CD14-positive monocyte (primary cell): ENCODE measurements around the gene PHLDB3. TPM values are rescaled to one million over a fixed set of nuclear protein-coding genes. Genes with fewer than 3 reads are reported as not detected.

Experiments
- DNase-seq, 3 donors: peaks; one replicate each; pipeline ENCODE4 v3.0.0-alpha.2; 2011 to 2022
- H2AFZ ChIP-seq: 2 replicates; pipeline ENCODE4 v1.6.0; 2012; ENCODE audit warnings: mild to moderate bottlenecking, low read depth, low read length, inconsistent platforms; ENCODE audit not compliant: insufficient read depth, poor library complexity, severe bottlenecking
- H3K27ac ChIP-seq, 2 donors: 1 replicate in 1 of 2; 2 replicates in 1 of 2; pipeline ENCODE4 v1.5.1; 2012 to 2013; ENCODE audit warnings: low read length in 2 of 2, control low read depth in 1 of 2, inconsistent platforms in 1 of 2, low read depth in 1 of 2, mild to moderate bottlenecking in 1 of 2
- H3K27me3 ChIP-seq, 2 donors: one replicate each; pipeline versions ENCODE4 v1.6.0 to v1.6.1; 2011 to 2013; ENCODE audit warnings: low read length in 2 of 2; ENCODE audit not compliant: control insufficient read depth in 2 of 2, insufficient read depth in 2 of 2
- H3K36me3 ChIP-seq, 2 donors: replicated peaks in 1 of 2; 1 replicate in 1 of 2; 2 replicates in 1 of 2; pipeline versions ENCODE4 v1.5.1 to v1.6.1; 2012 to 2013; ENCODE audit warnings: low read length in 2 of 2, control low read depth in 1 of 2, inconsistent platforms in 1 of 2, mild to moderate bottlenecking in 1 of 2; ENCODE audit not compliant: insufficient read depth in 2 of 2, control insufficient read depth in 1 of 2
- H3K4me1 ChIP-seq, 2 donors: 1 replicate in 1 of 2; 2 replicates in 1 of 2; pipeline versions ENCODE4 v1.5.1 to v1.6.1; 2012 to 2013; ENCODE audit warnings: low read length in 2 of 2, control low read depth in 1 of 2, inconsistent platforms in 1 of 2, mild to moderate bottlenecking in 1 of 2, moderate library complexity in 1 of 2; ENCODE audit not compliant: insufficient read depth in 2 of 2, control insufficient read depth in 1 of 2
- H3K4me2 ChIP-seq: replicated peaks from 2 replicates; pipeline ENCODE3; 2012; ENCODE audit warnings: low read length, moderate library complexity, mild to moderate bottlenecking; ENCODE audit not compliant: poor library complexity, severe bottlenecking; ENCODE audit errors: extremely low read depth
- H3K4me3 ChIP-seq, 3 experiments: fragments of 200-600 bp in 1 of 3; sonication (generic) in 1 of 3; replicated peaks in 1 of 3; 1 replicate in 2 of 3; 2 replicates in 1 of 3; pipeline ENCODE4 v1.5.1; 2011 to 2013; ENCODE audit warnings: low read length in 3 of 3, mild to moderate bottlenecking in 3 of 3, control low read depth in 2 of 3, low read depth in 2 of 3, inconsistent platforms in 1 of 3, moderate library complexity in 1 of 3
- H3K79me2 ChIP-seq: 2 replicates; pipeline ENCODE4 v1.6.0; 2012; ENCODE audit warnings: mild to moderate bottlenecking, control low read depth, inconsistent platforms, low read length, moderate library complexity; ENCODE audit not compliant: insufficient read depth
- H3K9ac ChIP-seq: 2 replicates; pipeline ENCODE4 v1.6.0; 2017; ENCODE audit warnings: low read length, mild to moderate bottlenecking; ENCODE audit not compliant: insufficient read depth, poor library complexity, severe bottlenecking
- H3K9me3 ChIP-seq, 2 donors: replicated peaks in 1 of 2; 1 replicate in 1 of 2; 2 replicates in 1 of 2; pipeline versions ENCODE4 v1.5.1 to v1.6.1; 2012 to 2013; ENCODE audit warnings: low read length in 2 of 2, control low read depth in 1 of 2; ENCODE audit not compliant: control insufficient read depth in 1 of 2, insufficient read depth in 1 of 2
- H4K20me1 ChIP-seq: 2 replicates; pipeline ENCODE4 v1.6.0; 2012; ENCODE audit warnings: mild to moderate bottlenecking, low read length, control low read depth, moderate library complexity; ENCODE audit not compliant: insufficient read depth
- H3K27ac Mint-ChIP-seq, 7 donors: one replicate each; pipeline ENCODE4 v1.8.0; 2020; ENCODE audit warnings: mild to moderate bottlenecking in 7 of 7, mixed read lengths in 7 of 7, moderate library complexity in 6 of 7, inconsistent platforms in 2 of 7
- H3K27me3 Mint-ChIP-seq, 3 donors: one replicate each; pipeline ENCODE4 v1.8.0; 2021 to 2022; ENCODE audit warnings: low read depth in 3 of 3, mild to moderate bottlenecking in 3 of 3, mixed read lengths in 3 of 3, moderate library complexity in 3 of 3, inconsistent platforms in 1 of 3
- H3K36me3 Mint-ChIP-seq, 2 donors: one replicate each; pipeline ENCODE4 v1.8.0; 2020; ENCODE audit warnings: mixed read lengths in 2 of 2, inconsistent platforms in 1 of 2, mild to moderate bottlenecking in 1 of 2
- H3K4me1 Mint-ChIP-seq: one replicate; pipeline ENCODE4 v1.8.0; 2020; ENCODE audit warnings: mild to moderate bottlenecking, mixed read lengths
- H3K4me3 Mint-ChIP-seq, 2 donors: one replicate each; pipeline ENCODE4 v1.8.0; 2020; ENCODE audit warnings: mild to moderate bottlenecking in 2 of 2, mixed read lengths in 2 of 2, moderate library complexity in 1 of 2
- H3K9me3 Mint-ChIP-seq, 7 donors: one replicate each; pipeline ENCODE4 v1.8.0; 2020 to 2022; ENCODE audit warnings: mixed read lengths in 7 of 7, mild to moderate bottlenecking in 6 of 7, moderate library complexity in 6 of 7, inconsistent platforms in 2 of 7
- CTCF ChIP-seq: fragments of 200-600 bp; IDR thresholded peaks from one replicate; pipeline ENCODE4 v1.8.0; 2022; ENCODE audit warnings: antibody characterized with exemption, mild to moderate bottlenecking
- WGBS: methylation state at CpG from one replicate; pipeline ENCODE4 v1.1.5; 2013; ENCODE audit warnings: missing lambda C conversion rate; ENCODE audit not compliant: insufficient coverage; 5-methylcytosine and 5-hydroxymethylcytosine counted together
- intact Hi-C, 2 donors: fragments of 100-400 bp; cut with micrococcal nuclease; formaldehyde crosslinking; loops; one replicate each; pipeline versions ENCODE4 v1.15.0 to v1.15.1; 2023
- polyA plus RNA-seq, 3 donors: library from polyadenylated mRNA; depleted of rRNA in 1 of 3; unstranded in 2 of 3; stranded (reverse) in 1 of 3; fragments of 300-500 nt in 2 of 3; fragments of >200 nt in 1 of 3; fragmentation: Illumina TruSeq in 2 of 3; gene quantifications; 1 replicate in 2 of 3; 2 replicates in 1 of 3; pipeline ENCODE4 v1.2.3, GENCODE V29; 2012 to 2021

Gene PHLDB3
- polyA plus RNA-seq, 3 donors, result 1.4 to 3.4 (median 1.7) TPM

- intact Hi-C loops, result no loop called here
- 95% methylated on average over 4 of the region's 5 CpGs for WGBS
- Histone ChIP-seq H3K27me3 (no peaks in the 10 kb centered on the region), H3K79me2 (peaks cover 6% of the 10 kb centered on the region), H3K9ac (no peak overlapping the region), H3K36me3 (peaks cover 46 to 73% of the 10 kb centered on the region in 2 donors), H3K27ac (no peak overlapping the region), H3K4me2 (no peak overlapping the region), H3K4me1 (no peaks in the 10 kb centered on the region), H2AFZ (no peak overlapping the region), H3K9me3 (no peaks in the 10 kb centered on the region), H3K4me3 (no peak overlapping the region), H4K20me1 (no peaks in the 10 kb centered on the region)
- H3K4me1 Mint-ChIP-seq, result peaks cover 8% of the 10 kb centered on the region
- H3K9me3 Mint-ChIP-seq, result no peaks in the 10 kb centered on the region
- H3K27ac Mint-ChIP-seq, result no peak overlapping the region
- no peak for TF ChIP-seq CTCF
- no peaks in the 10 kb centered on the region for H3K27me3 Mint-ChIP-seq
- no peak for DNase-seq
- no peak overlapping the region for H3K4me3 Mint-ChIP-seq
- peaks cover 51 to 80% of the 10 kb centered on the region in 2 donors for H3K36me3 Mint-ChIP-seq
Observed at GRCh38 chr19:43511324-43511723, 6.8 kb upstream of the PHLDB3 start.

DNA sequence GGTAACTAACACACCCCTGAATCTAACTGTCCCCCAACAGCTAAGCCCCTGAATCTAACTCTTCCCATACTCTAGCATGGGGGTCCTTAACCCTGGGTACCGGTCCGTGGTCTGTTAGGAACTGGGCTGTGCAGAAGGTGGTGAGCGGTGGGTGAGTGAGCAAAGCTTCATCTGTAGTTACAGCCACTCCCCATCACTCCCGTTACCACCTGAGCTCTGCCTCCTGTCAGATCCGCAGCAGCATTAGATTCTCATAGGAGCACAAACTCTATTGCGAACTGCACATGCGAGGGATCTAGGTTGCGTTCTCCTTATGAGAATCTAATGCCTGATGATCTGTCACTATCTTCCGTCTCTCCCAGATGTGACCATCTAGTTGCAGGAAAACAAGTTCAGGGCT, 6.2 kb upstream of the PHLDB3 start:
- H3K9me3 ChIP-seq, result no peaks in the 10 kb centered on the region
- Mint-ChIP-seq H3K27ac (no peak overlapping the region), H3K27me3 (no peaks in the 10 kb centered on the region), H3K4me1 (peaks cover 8% of the 10 kb centered on the region), H3K4me3 (no peak overlapping the region), H3K36me3 (peaks cover 56 to 83% of the 10 kb centered on the region in 2 donors), H3K9me3 (no peaks in the 10 kb centered on the region)
- no peaks in the 10 kb centered on the region for H3K27me3 ChIP-seq
- H3K9ac ChIP-seq, result no peak overlapping the region
- H3K36me3 ChIP-seq, result peaks cover 46 to 75% of the 10 kb centered on the region in 2 donors
- H3K27ac ChIP-seq, result no peak overlapping the region
- H3K4me1 ChIP-seq, result peaks cover 0 to under 1% of the 10 kb centered on the region in 2 donors
- H2AFZ ChIP-seq, result no peak overlapping the region
- intact Hi-C loops, result no loop called here
- 100% methylated on average over 3 of the region's 9 CpGs for WGBS
- no peak overlapping the region for H3K4me2 ChIP-seq
- no peak for DNase-seq
- H3K79me2 ChIP-seq, result peaks cover 4% of the 10 kb centered on the region
- H4K20me1 ChIP-seq, result no peaks in the 10 kb centered on the region
- H3K4me3 ChIP-seq, result no peak overlapping the region
- no peak for TF ChIP-seq CTCF
